IPS DF 4.7 (cell line): ENCODE measurements around the gene RABL6.
"Not testable (repeated sequence)": the region's sequence is repeated elsewhere in the genome, so short reads cannot be mapped to it uniquely, and the experiment has no call there.

ENCODE experiments used
- DNase-seq: peaks from one replicate; pipeline ENCODE4 v3.0.0-alpha.2; 2013; ENCODE audit warnings: low spot score; ENCODE audit errors: extremely low read depth

Gene RABL6

GRCh38 chr9:136876476-136876875 lies 68.7 kb downstream of the RABL6 start:
- DNase-seq, result no peak

DNA sequence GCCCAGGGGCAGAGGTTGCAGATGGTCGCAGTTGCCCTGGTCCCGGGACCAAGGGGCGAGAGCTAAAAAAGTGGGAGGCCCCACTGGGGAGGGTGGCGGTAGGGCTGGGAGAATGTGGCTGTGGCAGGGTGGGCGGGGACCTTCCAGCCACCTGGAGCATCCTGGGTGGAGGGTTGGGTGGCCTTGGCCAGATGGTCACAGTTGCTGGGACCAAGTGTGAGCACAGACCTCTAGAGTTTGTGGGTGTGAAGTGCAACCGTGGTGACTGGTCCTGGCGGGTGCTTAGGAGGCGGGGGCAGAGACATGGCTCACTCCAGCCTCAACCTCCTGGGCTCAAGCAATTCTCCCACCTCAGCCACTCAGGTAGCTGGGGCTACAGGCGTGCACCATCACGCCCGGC lies 72.9 kb downstream of the RABL6 start:
- DNase-seq, result no peak

DNA sequence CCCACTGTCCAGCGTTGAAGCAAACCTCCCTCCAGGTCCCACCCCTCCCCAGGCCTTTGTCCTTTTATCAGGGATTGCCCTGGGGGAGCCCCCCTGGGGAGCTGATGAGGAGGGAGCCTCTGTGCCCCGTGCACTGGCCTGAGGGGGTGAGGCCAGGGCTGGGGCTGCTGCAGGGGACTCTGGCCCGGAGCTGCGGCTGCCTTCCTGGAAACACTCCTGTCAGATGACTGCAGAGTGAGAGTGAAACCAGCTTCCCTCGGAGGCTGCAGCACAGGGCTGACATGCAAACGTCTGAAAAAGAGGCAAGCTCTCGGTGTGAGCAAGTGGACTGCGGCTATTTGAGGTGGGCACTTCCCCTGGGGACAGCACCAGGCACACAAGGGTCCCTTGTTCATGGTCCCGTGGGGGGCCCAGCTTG lies 74.0 kb downstream of the RABL6 start:
- DNase-seq, result no peak

- no peak for DNase-seq
Observed at GRCh38 chr9:136882109-136882946, 74.6 kb downstream of the RABL6 start.

GRCh38 chr9:136882947-136883283 lies 75.2 kb downstream of the RABL6 start:
- DNase-seq, result not testable (repeated sequence)

DNA sequence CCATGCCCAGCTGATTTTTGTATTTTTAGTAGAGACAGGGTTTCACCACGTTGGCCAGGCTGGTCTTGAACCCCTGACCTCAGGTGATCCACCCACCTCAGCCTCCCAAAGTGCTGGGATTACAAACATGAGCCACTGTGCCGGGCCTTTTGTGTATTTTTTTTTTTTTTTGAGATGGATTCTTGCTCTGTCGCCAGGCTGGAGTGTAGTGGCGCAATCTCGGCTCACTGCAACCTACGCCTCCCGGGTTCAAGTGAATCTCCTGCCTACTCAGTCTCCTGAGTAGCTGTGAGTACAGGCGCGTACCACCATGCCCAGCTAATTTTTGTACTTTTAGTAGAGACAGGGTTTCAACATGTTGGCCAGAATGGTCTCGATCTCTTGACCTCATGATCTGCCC lies 75.9 kb downstream of the RABL6 start:
- not testable (repeated sequence) for DNase-seq

DNA sequence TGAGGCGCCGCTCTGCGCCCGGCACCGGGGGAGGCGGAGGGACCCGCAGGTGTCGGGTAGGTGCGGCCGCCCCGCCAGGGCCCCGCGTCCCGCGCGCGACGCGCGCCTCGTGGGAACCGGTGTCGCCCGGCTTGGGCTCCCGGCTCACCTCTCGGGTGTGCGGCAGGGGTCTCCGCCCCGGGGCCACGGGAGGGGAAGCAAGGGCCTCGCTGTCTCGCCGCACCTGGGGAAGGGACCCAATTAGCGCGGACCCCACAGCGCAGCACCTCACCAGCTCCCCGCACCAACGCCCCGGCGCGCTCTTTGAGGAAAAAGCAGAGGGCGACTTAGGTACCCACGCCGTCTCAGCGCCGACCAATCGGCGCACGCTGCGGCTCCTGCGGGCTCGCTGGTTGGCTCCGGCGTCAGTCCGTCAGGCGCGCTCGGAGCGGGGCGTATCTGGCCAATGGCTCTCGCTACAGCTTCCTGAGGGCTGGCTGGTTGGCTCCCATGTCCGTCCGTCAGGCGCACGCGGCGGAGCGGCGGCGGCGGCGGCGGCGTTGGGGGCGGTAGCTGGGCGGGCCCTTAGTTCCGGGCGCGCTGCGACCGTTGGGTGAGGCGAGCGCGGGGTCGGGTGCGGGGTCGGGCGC lies 78.3 kb downstream of the RABL6 start, which contains the start of gene TRAF2:
TSS of gene TRAF2 (plus strand) at position 567 of the 629 bp plus-strand sequence. CDS start 12,225 bp downstream, outside the sequence.
- peak; percentile 96 for DNase-seq

- no peak for DNase-seq
Observed at GRCh38 chr9:136886610-136887597, 79.2 kb downstream of the RABL6 start.

DNA sequence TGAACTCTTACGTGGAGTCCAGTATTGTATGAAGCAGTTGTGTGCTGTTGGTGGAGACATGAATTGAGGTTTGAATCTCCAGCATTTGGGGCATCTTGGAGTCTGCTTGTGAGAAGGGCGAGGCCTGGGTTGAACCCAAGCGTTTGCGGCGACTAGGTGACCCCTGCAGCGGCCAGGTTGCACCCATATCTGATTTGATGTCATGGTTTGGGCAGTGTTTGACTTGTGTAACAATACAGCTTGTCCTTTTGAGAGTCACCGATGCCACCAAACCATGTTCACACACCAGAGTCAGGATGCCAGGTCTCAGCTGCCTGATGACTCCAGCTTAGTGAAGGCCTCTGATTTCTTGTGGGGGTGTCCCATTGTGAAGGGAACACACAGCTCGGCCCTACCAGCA lies 80.7 kb downstream of the RABL6 start:
- no peak for DNase-seq

- DNase-seq, result no peak
Observed at GRCh38 chr9:136889858-136890257, 82.1 kb downstream of the RABL6 start.

DNA sequence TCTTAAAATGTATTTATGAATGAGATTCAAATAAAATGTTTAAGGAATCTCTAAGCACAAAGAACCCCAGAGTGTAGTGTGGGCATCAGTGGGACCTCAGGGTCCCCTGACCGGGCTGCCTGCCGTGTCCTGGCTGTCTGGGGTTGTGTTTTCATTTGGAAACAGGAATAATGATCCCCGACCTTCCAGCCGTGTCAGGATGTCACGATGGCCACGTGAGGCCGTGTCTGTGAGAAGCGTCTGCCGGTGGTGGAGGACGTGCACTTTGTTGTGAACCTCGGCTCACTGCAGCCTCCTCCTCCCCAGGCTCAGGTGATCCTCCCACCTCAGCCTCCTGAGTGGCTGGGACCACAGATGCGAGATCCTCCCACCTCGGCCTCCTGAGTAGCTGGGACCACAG lies 82.9 kb downstream of the RABL6 start:
- DNase-seq, result no peak
